GM12873 (cell line): ENCODE measurements around the gene ARL14EP.

Experiments used
- TF ChIP-seq, protein P1 (sequence below): IDR thresholded peaks from 2 replicates; pipeline ENCODE4 v1.5.1; 2012; ENCODE audit warnings: low read depth, mild to moderate bottlenecking, moderate library complexity, low read length, control low read depth; ENCODE audit not compliant: insufficient read depth; ENCODE audit errors: missing control alignments

ARL14EP gene

DNA sequence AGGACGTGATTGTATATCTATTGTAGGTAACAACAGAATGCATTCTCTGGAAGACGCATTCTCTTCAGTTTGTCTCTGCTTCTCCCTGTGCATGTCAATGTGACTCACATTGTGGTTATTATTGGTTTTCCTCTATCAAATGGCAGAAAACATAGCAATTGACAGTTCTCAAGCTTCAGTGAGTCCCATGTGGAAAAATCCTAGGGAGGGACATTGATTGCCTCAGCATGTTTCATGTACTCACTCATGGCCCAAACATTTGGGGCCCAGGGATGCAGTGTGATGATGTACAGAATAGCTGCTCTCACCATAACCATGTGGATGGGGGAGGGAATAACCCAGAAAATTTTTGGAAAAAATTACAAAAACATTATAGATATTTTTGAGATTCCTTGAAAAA is 9.3 kb upstream of the ARL14EP start:
- TF ChIP-seq, protein P1, sequence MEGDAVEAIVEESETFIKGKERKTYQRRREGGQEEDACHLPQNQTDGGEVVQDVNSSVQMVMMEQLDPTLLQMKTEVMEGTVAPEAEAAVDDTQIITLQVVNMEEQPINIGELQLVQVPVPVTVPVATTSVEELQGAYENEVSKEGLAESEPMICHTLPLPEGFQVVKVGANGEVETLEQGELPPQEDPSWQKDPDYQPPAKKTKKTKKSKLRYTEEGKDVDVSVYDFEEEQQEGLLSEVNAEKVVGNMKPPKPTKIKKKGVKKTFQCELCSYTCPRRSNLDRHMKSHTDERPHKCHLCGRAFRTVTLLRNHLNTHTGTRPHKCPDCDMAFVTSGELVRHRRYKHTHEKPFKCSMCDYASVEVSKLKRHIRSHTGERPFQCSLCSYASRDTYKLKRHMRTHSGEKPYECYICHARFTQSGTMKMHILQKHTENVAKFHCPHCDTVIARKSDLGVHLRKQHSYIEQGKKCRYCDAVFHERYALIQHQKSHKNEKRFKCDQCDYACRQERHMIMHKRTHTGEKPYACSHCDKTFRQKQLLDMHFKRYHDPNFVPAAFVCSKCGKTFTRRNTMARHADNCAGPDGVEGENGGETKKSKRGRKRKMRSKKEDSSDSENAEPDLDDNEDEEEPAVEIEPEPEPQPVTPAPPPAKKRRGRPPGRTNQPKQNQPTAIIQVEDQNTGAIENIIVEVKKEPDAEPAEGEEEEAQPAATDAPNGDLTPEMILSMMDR: no peak

DNA sequence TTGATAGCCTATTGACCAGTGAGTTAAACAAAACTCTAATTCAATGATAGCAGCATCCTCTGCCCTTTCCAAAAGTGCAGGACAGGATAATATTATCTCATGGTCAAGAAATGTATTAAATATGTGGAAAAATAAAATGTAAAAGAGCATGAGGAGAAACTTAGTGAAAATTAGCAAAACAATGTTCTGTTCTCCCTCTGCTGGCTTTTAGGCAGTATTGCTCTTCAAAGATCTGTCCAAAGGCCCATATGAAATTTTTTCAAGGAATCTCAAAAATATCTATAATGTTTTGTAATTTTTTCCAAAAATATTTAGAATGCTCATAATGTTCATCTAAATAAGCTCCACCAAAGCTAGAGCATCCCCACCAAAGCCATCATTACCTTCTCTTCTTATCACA is 8.3 kb upstream of the ARL14EP start:
- TF ChIP-seq, protein P1: peak; percentile 52

DNA sequence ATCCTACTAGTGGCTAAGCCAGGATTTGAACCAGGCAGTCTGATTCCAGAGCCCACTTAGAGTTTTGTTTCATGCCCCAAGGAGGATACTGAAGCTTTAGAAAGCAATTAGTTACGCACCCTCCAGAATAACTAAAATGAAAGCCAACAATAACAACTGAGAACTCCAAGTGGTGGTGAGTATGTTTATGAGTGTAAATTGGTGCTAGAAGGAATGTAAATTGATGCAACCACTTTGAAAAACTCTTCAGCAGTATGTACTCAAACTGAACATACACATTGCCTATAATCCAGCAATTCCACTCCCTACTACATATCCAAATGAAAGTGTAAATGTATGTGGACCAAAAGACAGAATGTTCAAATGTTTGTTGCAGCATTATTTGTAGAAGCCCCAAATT is 6.7 kb upstream of the ARL14EP start:
- TF ChIP-seq, protein P1: no peak

DNA sequence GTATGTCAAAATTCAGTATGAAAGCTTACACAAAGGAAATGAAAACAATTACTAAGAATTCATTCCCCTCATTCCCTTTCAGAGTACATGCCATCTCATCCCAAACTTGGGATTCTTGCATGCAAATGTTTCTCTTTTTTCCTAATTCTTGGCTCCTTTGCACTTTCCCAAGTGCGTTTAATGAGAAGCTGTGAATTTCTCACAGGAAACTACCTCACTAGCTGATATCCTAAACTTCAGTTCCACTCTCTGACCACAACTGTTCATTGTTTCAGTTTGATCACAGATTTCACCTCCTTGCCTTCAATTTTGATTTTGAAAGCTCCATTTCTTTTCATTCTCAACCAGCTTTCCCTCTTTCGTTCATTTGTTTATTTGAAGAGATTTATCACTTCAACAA is 5.9 kb upstream of the ARL14EP start:
- TF ChIP-seq, protein P1: no peak

DNA sequence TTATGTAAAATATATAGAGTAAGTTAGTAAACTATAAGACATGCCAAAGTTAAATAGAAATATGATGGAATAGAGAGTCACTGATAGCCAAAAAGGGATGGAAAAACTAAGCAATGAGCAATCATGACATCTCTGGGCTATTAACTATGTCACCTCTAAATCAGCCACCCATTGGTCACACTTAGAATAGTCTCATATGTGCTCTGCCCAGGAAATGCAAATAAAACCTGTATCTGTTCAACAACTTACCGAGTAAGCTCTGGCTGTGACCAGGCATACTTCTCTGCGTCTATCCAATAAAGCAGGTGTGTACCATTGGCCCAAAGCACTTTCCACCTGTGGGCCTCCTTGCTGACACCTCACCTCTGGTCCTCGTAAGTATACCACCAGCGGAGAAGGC is 1.6 kb upstream of the ARL14EP start:
- TF ChIP-seq, protein P1: no peak

DNA sequence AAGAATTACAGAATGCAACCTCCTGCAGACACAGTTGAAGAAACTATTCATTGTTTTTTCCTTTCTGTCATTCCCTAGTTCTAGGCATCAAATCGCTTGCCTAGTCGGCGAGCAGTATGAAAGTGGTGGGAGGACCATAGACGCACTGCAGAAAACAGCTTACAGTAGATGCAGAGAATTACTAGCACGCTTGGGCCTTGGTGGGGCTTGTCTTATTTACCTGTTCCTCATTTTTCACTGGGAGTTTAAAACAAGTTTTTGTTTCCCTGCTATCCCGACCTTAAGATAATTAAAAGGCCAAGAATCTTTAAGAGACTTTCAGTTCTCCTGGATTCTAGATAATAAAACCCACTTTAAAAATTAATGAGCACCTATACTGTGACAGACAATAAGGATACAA is 713 bp upstream of the ARL14EP start:
- TF ChIP-seq, protein P1: no peak

DNA sequence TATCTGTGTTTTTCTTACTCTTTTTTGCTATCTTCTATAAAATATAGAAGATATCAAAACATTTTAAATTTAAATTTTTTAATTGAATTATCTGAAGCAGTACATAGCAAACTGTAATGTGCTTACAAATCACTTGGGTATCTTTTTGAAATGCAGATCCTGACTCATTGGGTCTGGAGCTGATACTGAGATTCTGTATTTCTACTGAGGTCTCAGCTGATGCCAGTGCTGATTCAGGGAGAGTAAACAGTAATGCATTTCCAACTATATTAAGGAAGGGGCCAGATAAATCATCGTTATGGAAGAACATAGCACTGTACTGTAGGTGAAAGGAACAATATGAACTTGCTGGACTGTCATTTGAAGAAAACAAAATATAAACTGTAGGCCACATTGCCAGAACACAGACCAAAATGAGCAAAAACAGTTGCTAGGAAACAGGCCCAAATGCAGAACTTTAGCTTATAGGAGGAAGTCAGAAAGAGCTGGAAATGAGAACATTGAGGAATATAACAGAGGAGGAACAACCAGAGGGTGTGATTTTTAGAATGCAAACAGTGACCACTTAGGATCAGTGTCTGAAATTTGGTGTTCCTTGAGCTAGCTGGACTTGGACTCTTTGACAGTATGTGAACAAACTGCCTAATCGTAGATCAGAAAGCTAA is 3.3 kb downstream of the ARL14EP start:
- TF ChIP-seq, protein P1: no peak

DNA sequence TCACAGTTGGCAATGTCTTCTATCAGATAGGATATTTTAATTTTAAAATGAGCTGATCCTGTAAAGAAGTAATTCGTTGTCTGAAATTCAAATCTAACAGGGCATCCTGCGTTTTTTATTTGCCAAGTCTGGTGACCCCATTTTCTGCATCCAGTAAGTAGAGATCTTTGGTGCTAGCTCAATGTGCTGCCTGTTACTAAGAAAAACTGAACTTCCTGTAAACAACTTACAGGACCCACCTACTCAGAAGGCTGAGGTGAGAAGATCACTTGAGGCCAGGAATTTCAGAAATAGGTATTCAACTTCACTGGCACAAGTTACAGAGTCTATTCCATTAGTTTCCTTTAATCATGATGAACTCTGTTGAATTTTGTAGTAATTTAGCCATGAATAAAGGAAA is 4.0 kb downstream of the ARL14EP start:
- TF ChIP-seq, protein P1: no peak
